HG02840 (cell line): ENCODE data around the gene MAP1B.
"Not testable (repeated sequence)": the region's sequence is repeated elsewhere in the genome, so short reads cannot be mapped to it uniquely, and the experiment has no call there.

Experiments
- ATAC-seq: cut with Tn5 transposase; IDR thresholded peaks from one replicate; pipeline ENCODE4 v1.9.1; 2021; ENCODE audit warnings: mild to moderate bottlenecking, moderate library complexity, moderate number of reproducible peaks; ENCODE audit not compliant: unreplicated experiment, low FRiP score

MAP1B gene

GRCh38 chr5:72107131-72107900, at the start of gene MAP1B:
Gene MAP1B, plus strand, starts transcription at chr5:72107475. Its CDS starts 57 bp downstream, at chr5:72107532.
- no peak for ATAC-seq

- ATAC-seq, result no peak
Observed at GRCh38 chr5:72057816-72058215, 49.5 kb upstream of the MAP1B start.

- ATAC-seq, result no peak
Observed at GRCh38 chr5:72063219-72063819, 44.0 kb upstream of the MAP1B start.

- ATAC-seq, result no peak
Observed at GRCh38 chr5:72064801-72065570, 42.3 kb upstream of the MAP1B start.

GRCh38 chr5:72065751-72066255, 41.5 kb upstream of the MAP1B start:
- no peak for ATAC-seq

- ATAC-seq, result no peak
Observed at GRCh38 chr5:72066705-72067107, 40.6 kb upstream of the MAP1B start.

GRCh38 chr5:72067682-72068470, 39.4 kb upstream of the MAP1B start:
- ATAC-seq, result no peak

- no peak for ATAC-seq
Observed at GRCh38 chr5:72070529-72070928, 36.7 kb upstream of the MAP1B start.

- ATAC-seq, result no peak
Observed at GRCh38 chr5:72071906-72072305, 35.4 kb upstream of the MAP1B start.

- no peak for ATAC-seq
Observed at GRCh38 chr5:72074251-72074650, 33.0 kb upstream of the MAP1B start.

GRCh38 chr5:72075461-72075860, 31.8 kb upstream of the MAP1B start:
- ATAC-seq, result no peak

- ATAC-seq, result no peak
Observed at GRCh38 chr5:72076621-72077300, 30.5 kb upstream of the MAP1B start.

- ATAC-seq, result no peak
Observed at GRCh38 chr5:72077390-72077789, 29.9 kb upstream of the MAP1B start.

GRCh38 chr5:72079288-72079687, 28.0 kb upstream of the MAP1B start:
- ATAC-seq, result no peak

- ATAC-seq, result no peak
Observed at GRCh38 chr5:72082048-72082447, 25.2 kb upstream of the MAP1B start.

GRCh38 chr5:72084876-72085275, 22.4 kb upstream of the MAP1B start:
- ATAC-seq, result no peak

- no peak for ATAC-seq
Observed at GRCh38 chr5:72085319-72085718, 22.0 kb upstream of the MAP1B start.

- ATAC-seq, result not testable (repeated sequence)
Observed at GRCh38 chr5:72089713-72090112, 17.6 kb upstream of the MAP1B start.

- no peak for ATAC-seq
Observed at GRCh38 chr5:72092074-72092473, 15.2 kb upstream of the MAP1B start.

- no peak for ATAC-seq
Observed at GRCh38 chr5:72093217-72093616, 14.1 kb upstream of the MAP1B start.
